ENCODE measurements around the gene XYLT2.

DNA sequence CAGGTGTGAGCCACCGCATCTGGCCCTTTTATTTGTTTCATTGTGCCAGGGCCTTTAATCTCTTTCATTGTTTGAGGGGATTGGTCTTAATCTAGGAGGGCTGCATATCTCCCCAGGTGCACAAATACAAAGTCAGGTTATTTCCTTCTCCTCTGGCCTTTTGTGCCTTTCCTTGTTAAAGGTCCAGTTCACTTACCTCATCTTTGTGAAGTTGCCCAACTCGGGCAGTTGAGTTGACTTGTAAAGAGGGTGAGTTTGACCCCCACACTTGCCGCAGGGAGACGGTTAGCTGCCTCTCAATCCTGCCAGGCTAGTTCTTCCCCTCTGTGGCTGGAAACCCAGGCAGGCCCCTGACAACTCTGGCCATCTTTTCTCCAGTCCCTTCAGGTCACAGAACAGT lies 38.3 kb upstream of the XYLT2 start:
- TF ChIP-seq, protein P1, sequence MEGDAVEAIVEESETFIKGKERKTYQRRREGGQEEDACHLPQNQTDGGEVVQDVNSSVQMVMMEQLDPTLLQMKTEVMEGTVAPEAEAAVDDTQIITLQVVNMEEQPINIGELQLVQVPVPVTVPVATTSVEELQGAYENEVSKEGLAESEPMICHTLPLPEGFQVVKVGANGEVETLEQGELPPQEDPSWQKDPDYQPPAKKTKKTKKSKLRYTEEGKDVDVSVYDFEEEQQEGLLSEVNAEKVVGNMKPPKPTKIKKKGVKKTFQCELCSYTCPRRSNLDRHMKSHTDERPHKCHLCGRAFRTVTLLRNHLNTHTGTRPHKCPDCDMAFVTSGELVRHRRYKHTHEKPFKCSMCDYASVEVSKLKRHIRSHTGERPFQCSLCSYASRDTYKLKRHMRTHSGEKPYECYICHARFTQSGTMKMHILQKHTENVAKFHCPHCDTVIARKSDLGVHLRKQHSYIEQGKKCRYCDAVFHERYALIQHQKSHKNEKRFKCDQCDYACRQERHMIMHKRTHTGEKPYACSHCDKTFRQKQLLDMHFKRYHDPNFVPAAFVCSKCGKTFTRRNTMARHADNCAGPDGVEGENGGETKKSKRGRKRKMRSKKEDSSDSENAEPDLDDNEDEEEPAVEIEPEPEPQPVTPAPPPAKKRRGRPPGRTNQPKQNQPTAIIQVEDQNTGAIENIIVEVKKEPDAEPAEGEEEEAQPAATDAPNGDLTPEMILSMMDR (IDR thresholded peaks at IDR 0.05; ENCODE audit: poor library complexity): no peak
- TF ChIP-seq EZH2 (IDR thresholded peaks at IDR 0.05; ENCODE audit: borderline replicate concordance): no peak
